HG03460 (cell line): Measurements from ENCODE around the gene CCL14.
"Not testable (repeated sequence)": the region's sequence is repeated elsewhere in the genome, so short reads cannot be mapped to it uniquely, and the experiment has no call there.

Experiments
- ATAC-seq: cut with Tn5 transposase; IDR thresholded peaks from one replicate; pipeline ENCODE4 v1.9.1; 2021; ENCODE audit not compliant: unreplicated experiment

CCL14 gene

GRCh38 chr17:35986643-35987042 lies at the start of gene CCL14:
Gene CCL14, minus strand, starts transcription at chr17:35986729. Its CDS starts 80 bp downstream, at chr17:35986649.
- ATAC-seq: no peak

GRCh38 chr17:36036235-36036634 lies 49.7 kb upstream of the CCL14 start:
- ATAC-seq: no peak

- no peak for ATAC-seq
These were observed 47.6 kb upstream of the CCL14 start for GRCh38 chr17:36034127-36034526.

- ATAC-seq: no peak
These were observed 44.4 kb upstream of the CCL14 start for GRCh38 chr17:36030956-36031355.

GRCh38 chr17:36027761-36028160 lies 41.2 kb upstream of the CCL14 start:
- ATAC-seq: no peak

- ATAC-seq: no peak
These were observed 37.8 kb upstream of the CCL14 start for GRCh38 chr17:36024106-36024869.

- ATAC-seq: no peak
These were observed 32.9 kb upstream of the CCL14 start for GRCh38 chr17:36019423-36019822.

GRCh38 chr17:36017799-36018198 lies 31.3 kb upstream of the CCL14 start, which contains the start of gene CCL23:
Gene CCL23, minus strand, starts transcription at chr17:36017972. Its CDS starts 75 bp downstream, at chr17:36017897.
- no peak for ATAC-seq

- ATAC-seq: no peak
These were observed 30.0 kb upstream of the CCL14 start for GRCh38 chr17:36016555-36016954.

- ATAC-seq: not testable (repeated sequence)
These were observed 29.4 kb upstream of the CCL14 start for GRCh38 chr17:36015895-36016294.

- no peak for ATAC-seq
These were observed 28.4 kb upstream of the CCL14 start for GRCh38 chr17:36014946-36015345.

- ATAC-seq: no peak
These were observed 24.7 kb upstream of the CCL14 start for GRCh38 chr17:36011201-36011600.

GRCh38 chr17:36008998-36009665 lies 22.6 kb upstream of the CCL14 start:
- ATAC-seq: no peak

- ATAC-seq: no peak
These were observed 18.1 kb upstream of the CCL14 start for GRCh38 chr17:36004594-36005108.

GRCh38 chr17:36002631-36003030 lies 16.1 kb upstream of the CCL14 start:
- no peak for ATAC-seq

- no peak for ATAC-seq
These were observed 15.5 kb upstream of the CCL14 start for GRCh38 chr17:36001862-36002603.

GRCh38 chr17:36001110-36001771 lies 14.7 kb upstream of the CCL14 start, which contains the start of gene CCL15:
Gene CCL15, minus strand, starts transcription at chr17:36001553. Its CDS starts 61 bp downstream, at chr17:36001492.
- ATAC-seq: no peak

- no peak for ATAC-seq
These were observed 14.2 kb upstream of the CCL14 start for GRCh38 chr17:36000732-36001109.

- no peak for ATAC-seq
These were observed 12.2 kb upstream of the CCL14 start for GRCh38 chr17:35998756-35999155.

GRCh38 chr17:35998018-35998545 lies 11.6 kb upstream of the CCL14 start:
- ATAC-seq: no peak

- not testable (repeated sequence) for ATAC-seq
These were observed 8.8 kb upstream of the CCL14 start for GRCh38 chr17:35995346-35995745.
